ENCODE data around the gene SLC35G3.

Gene SLC35G3

GRCh38 chr17:35164716-35165115 is 29.5 kb downstream of the SLC35G3 start:
- Histone ChIP-seq H3K9ac (no peak overlapping the region), H3K27me3 (no peaks in the 10 kb centered on the region), H3K27ac (no peak overlapping the region), H3K36me3 (no peaks in the 10 kb centered on the region), H4K20me1 (no peaks in the 10 kb centered on the region), H3K9me3 (replicated peaks in 1 of 11) (no peaks in the 10 kb centered on the region), H3K4me1 (peaks cover 0 to 12% (median 0%) of the 10 kb centered on the region in 10 experiments; a peak in 4 of 20 replicates), H3K4me3 (no peak overlapping the region), H3K4me2 (no peak overlapping the region)
- TF ChIP-seq Cebpa-rat (IDR thresholded peaks at IDR 0.05), result no peak

GRCh38 chr17:35163886-35164285 is 30.3 kb downstream of the SLC35G3 start:
- H3K9me3 ChIP-seq (replicated peaks in 1 of 11), result no peaks in the 10 kb centered on the region
- no peak for TF ChIP-seq Cebpa-rat (IDR thresholded peaks at IDR 0.05)

GRCh38 chr17:35162755-35163154 is 31.4 kb downstream of the SLC35G3 start:
- no peaks in the 10 kb centered on the region for H4K20me1 ChIP-seq

More at GRCh38 chr17:35163886-35164285, 30.3 kb downstream of the SLC35G3 start:
- Histone ChIP-seq H3K27ac (no peak overlapping the region), H4K20me1 (no peaks in the 10 kb centered on the region), H3K36me3 (no peaks in the 10 kb centered on the region), H3K4me1 (peaks cover 0 to 12% (median 0%) of the 10 kb centered on the region in 10 experiments; a peak in 4 of 20 replicates), H3K27me3 (no peaks in the 10 kb centered on the region), H3K4me2 (no peak overlapping the region), H3K4me3 (no peak overlapping the region), H3K9ac (no peak overlapping the region)

GRCh38 chr17:35161281-35161761 is 32.9 kb downstream of the SLC35G3 start:
- no peaks in the 10 kb centered on the region for H3K9me3 ChIP-seq (replicated peaks in 1 of 11)
- H3K27me3 ChIP-seq, result no peaks in the 10 kb centered on the region
- no peak overlapping the region for H3K27ac ChIP-seq
- TF ChIP-seq Cebpa-rat (IDR thresholded peaks at IDR 0.05), result no peak
- no peaks in the 10 kb centered on the region for H3K36me3 ChIP-seq
- peaks cover 0 to 12% (median 0%) of the 10 kb centered on the region in 10 experiments; a peak in 4 of 20 replicates for H3K4me1 ChIP-seq
- no peak overlapping the region for H3K4me3 ChIP-seq
- H4K20me1 ChIP-seq, result no peaks in the 10 kb centered on the region
- peak overlapping the region in 2 of 11 experiments; percentile 25; a peak in 1 of 22 replicates for H3K4me2 ChIP-seq
- no peak overlapping the region for H3K9ac ChIP-seq

More at GRCh38 chr17:35162755-35163154, 31.4 kb downstream of the SLC35G3 start:
- Histone ChIP-seq H3K27me3 (no peaks in the 10 kb centered on the region), H3K4me2 (no peak overlapping the region), H3K4me1 (peaks cover 0 to 12% (median 0%) of the 10 kb centered on the region in 10 experiments; a peak in 4 of 20 replicates), H3K36me3 (no peaks in the 10 kb centered on the region), H3K9me3 (replicated peaks in 1 of 11) (no peaks in the 10 kb centered on the region), H3K27ac (no peak overlapping the region), H3K9ac (no peak overlapping the region), H3K4me3 (no peak overlapping the region)
- TF ChIP-seq Cebpa-rat (IDR thresholded peaks at IDR 0.05), result no peak

GRCh38 chr17:35160354-35161201 is 33.6 kb downstream of the SLC35G3 start:
- no peaks in the 10 kb centered on the region for H3K36me3 ChIP-seq
- H3K9ac ChIP-seq, result no peak overlapping the region
- no peaks in the 10 kb centered on the region for H3K9me3 ChIP-seq (replicated peaks in 1 of 11)
- H3K27ac ChIP-seq, result no peak overlapping the region
- 0 out of 22 replicates have a peak overlapping the region, but pooled peaks of 1 of the 11 experiments have one; percentile 7 for H3K4me2 ChIP-seq
- H3K4me3 ChIP-seq, result no peak overlapping the region
- H4K20me1 ChIP-seq, result no peaks in the 10 kb centered on the region
- TF ChIP-seq Cebpa-rat (IDR thresholded peaks at IDR 0.05), result no peak
- H3K4me1 ChIP-seq, result peaks cover 0 to 12% (median 0%) of the 10 kb centered on the region in 10 experiments; a peak in 4 of 20 replicates
- no peaks in the 10 kb centered on the region for H3K27me3 ChIP-seq

GRCh38 chr17:35159940-35160339 is 34.3 kb downstream of the SLC35G3 start:
- H4K20me1 ChIP-seq, result no peaks in the 10 kb centered on the region
- peaks cover 0 to 12% (median 0%) of the 10 kb centered on the region in 10 experiments; a peak in 4 of 20 replicates for H3K4me1 ChIP-seq
- H3K27me3 ChIP-seq, result no peaks in the 10 kb centered on the region
- no peak for TF ChIP-seq Cebpa-rat (IDR thresholded peaks at IDR 0.05)
- no peak overlapping the region for H3K27ac ChIP-seq
- H3K36me3 ChIP-seq, result no peaks in the 10 kb centered on the region
- H3K4me2 ChIP-seq, result no peak overlapping the region
- H3K9ac ChIP-seq, result no peak overlapping the region
- H3K9me3 ChIP-seq (replicated peaks in 1 of 11), result no peaks in the 10 kb centered on the region
- H3K4me3 ChIP-seq, result no peak overlapping the region

GRCh38 chr17:35155246-35155645 is 38.9 kb downstream of the SLC35G3 start:
- H3K4me2 ChIP-seq, result no peak overlapping the region
- H3K4me1 ChIP-seq, result no peaks in the 10 kb centered on the region
- no peaks in the 10 kb centered on the region for H3K27me3 ChIP-seq
- TF ChIP-seq Cebpa-rat (IDR thresholded peaks at IDR 0.05), result no peak
- H3K4me3 ChIP-seq, result no peak overlapping the region
- no peaks in the 10 kb centered on the region for H4K20me1 ChIP-seq
- H3K9me3 ChIP-seq (replicated peaks in 1 of 11), result no peaks in the 10 kb centered on the region
- H3K27ac ChIP-seq, result no peak overlapping the region
- no peak overlapping the region for H3K9ac ChIP-seq
- no peaks in the 10 kb centered on the region for H3K36me3 ChIP-seq

- Histone ChIP-seq H3K27ac (no peak overlapping the region), H4K20me1 (no peaks in the 10 kb centered on the region), H3K36me3 (no peaks in the 10 kb centered on the region), H3K4me3 (no peak overlapping the region), H3K9me3 (replicated peaks in 1 of 11) (no peaks in the 10 kb centered on the region), H3K4me2 (no peak overlapping the region), H3K27me3 (no peaks in the 10 kb centered on the region), H3K4me1 (no peaks in the 10 kb centered on the region), H3K9ac (no peak overlapping the region)
- no peak for TF ChIP-seq Cebpa-rat (IDR thresholded peaks at IDR 0.05)
Measured at GRCh38 chr17:35154196-35155165, 39.7 kb downstream of the SLC35G3 start.

Data from BLaER1 treated with 17β-estradiol and CSF1 and Interleukin-3, amounts not matched to agents 10 nM and 100 nM (cell line).